Mesenchymal stem cell (in vitro differentiated cells and primary cell): ENCODE measurements around the gene MICALL1.

Experiments used
- DNase-seq: peaks from one replicate; pipeline ENCODE4 v3.0.0-alpha.2; 2013
- H2AFZ ChIP-seq: one replicate; pipeline ENCODE4 v1.6.1; 2013; ENCODE audit warnings: low read depth, mild to moderate bottlenecking, control low read depth, inconsistent platforms, low read length, moderate library complexity
- H2AK5ac ChIP-seq: 2 replicates; pipeline ENCODE4 v1.6.1; 2013; ENCODE audit warnings: low read length, moderate library complexity, mild to moderate bottlenecking, inconsistent platforms; ENCODE audit not compliant: severe bottlenecking
- H2BK120ac ChIP-seq: one replicate; pipeline ENCODE4 v1.6.1; 2013; ENCODE audit warnings: low read depth, mild to moderate bottlenecking, inconsistent platforms, low read length, moderate library complexity
- H2BK12ac ChIP-seq, 2 experiments: one replicate each; pipeline ENCODE4 v1.6.1; 2013; ENCODE audit warnings: inconsistent platforms in 2 of 2, low read length in 2 of 2, mild to moderate bottlenecking in 2 of 2, moderate library complexity in 2 of 2, control low read depth in 1 of 2
- H2BK15ac ChIP-seq: one replicate; pipeline ENCODE4 v1.6.1; 2013; ENCODE audit warnings: mild to moderate bottlenecking, low read depth, inconsistent platforms; ENCODE audit not compliant: poor library complexity, severe bottlenecking
- H2BK5ac ChIP-seq: 2 replicates; pipeline ENCODE4 v1.6.1; 2013; ENCODE audit warnings: low read depth, mild to moderate bottlenecking, low read length, control low read depth, inconsistent platforms; ENCODE audit not compliant: poor library complexity, severe bottlenecking
- H3K14ac ChIP-seq, 2 experiments: one replicate each; pipeline ENCODE4 v1.6.1; 2013; ENCODE audit warnings: inconsistent platforms in 2 of 2, low read length in 2 of 2, control low read depth in 1 of 2, mild to moderate bottlenecking in 1 of 2, moderate library complexity in 1 of 2
- H3K18ac ChIP-seq, 2 experiments: one replicate each; pipeline ENCODE4 v1.6.1; 2013; ENCODE audit warnings: inconsistent platforms in 2 of 2, low read length in 2 of 2, control low read depth in 1 of 2, low read depth in 1 of 2, mild to moderate bottlenecking in 1 of 2
- H3K23ac ChIP-seq, 2 experiments: one replicate each; pipeline ENCODE4 v1.6.1; 2013; ENCODE audit warnings: inconsistent platforms in 2 of 2, low read length in 2 of 2, mild to moderate bottlenecking in 2 of 2, moderate library complexity in 2 of 2, control low read depth in 1 of 2
- H3K27ac ChIP-seq: 2 replicates; pipeline ENCODE4 v1.5.1; 2013; ENCODE audit warnings: mild to moderate bottlenecking, moderate library complexity, low read length, control low read depth, inconsistent platforms; ENCODE audit not compliant: poor library complexity, severe bottlenecking
- H3K27me3 ChIP-seq, 2 experiments: 2 replicates each; pipeline versions ENCODE4 v1.6.1 to v1.7.0; 2013; ENCODE audit warnings: low read length in 2 of 2, mild to moderate bottlenecking in 2 of 2, moderate library complexity in 2 of 2, control low read depth in 1 of 2, inconsistent platforms in 1 of 2; ENCODE audit not compliant: control insufficient read depth in 1 of 2, insufficient read depth in 1 of 2
- H3K36me3 ChIP-seq, 2 experiments: 2 replicates each; pipeline versions ENCODE4 v1.6.1 to v1.7.0; 2013; ENCODE audit warnings: low read length in 2 of 2, control low read depth in 1 of 2, inconsistent platforms in 1 of 2, low read depth in 1 of 2, mild to moderate bottlenecking in 1 of 2; ENCODE audit not compliant: insufficient read depth in 2 of 2, control insufficient read depth in 1 of 2
- H3K4ac ChIP-seq, 2 experiments: one replicate each; pipeline ENCODE4 v1.6.1; 2013; ENCODE audit warnings: inconsistent platforms in 2 of 2, low read length in 2 of 2, mild to moderate bottlenecking in 2 of 2, moderate library complexity in 2 of 2, control low read depth in 1 of 2, low read depth in 1 of 2
- H3K4me1 ChIP-seq: 2 replicates; pipeline ENCODE4 v1.6.1; 2013; ENCODE audit warnings: low read depth, low read length, control low read depth; ENCODE audit not compliant: control insufficient read depth, insufficient read depth
- H3K4me2 ChIP-seq: 2 replicates; pipeline ENCODE4 v1.6.1; 2013; ENCODE audit warnings: low read length, mild to moderate bottlenecking, inconsistent platforms; ENCODE audit not compliant: poor library complexity, severe bottlenecking
- H3K4me3 ChIP-seq, 2 experiments: 2 replicates each; pipeline versions ENCODE4 v1.5.1 to v1.7.0; 2013; ENCODE audit warnings: low read length in 2 of 2, mild to moderate bottlenecking in 2 of 2, control low read depth in 1 of 2, low read depth in 1 of 2; ENCODE audit not compliant: insufficient read depth in 1 of 2
- H3K79me1 ChIP-seq: replicated peaks from 2 replicates; pipeline ENCODE4 v1.6.1; 2013; ENCODE audit warnings: mild to moderate bottlenecking, control low read depth, low read length, inconsistent platforms; ENCODE audit not compliant: poor library complexity, severe bottlenecking
- H3K9ac ChIP-seq: 2 replicates; pipeline ENCODE4 v1.7.0; 2013; ENCODE audit warnings: mild to moderate bottlenecking, low read length, moderate library complexity
- H3K9me3 ChIP-seq: 2 replicates; pipeline ENCODE4 v1.7.0; 2013; ENCODE audit warnings: mild to moderate bottlenecking, low read length; ENCODE audit not compliant: control insufficient read depth
- H4K8ac ChIP-seq: one replicate; pipeline ENCODE4 v1.6.1; 2013; ENCODE audit warnings: inconsistent platforms, mild to moderate bottlenecking, low read length, moderate library complexity
- H4K91ac ChIP-seq: one replicate; pipeline ENCODE4 v1.6.1; 2013; ENCODE audit warnings: mild to moderate bottlenecking, low read length, inconsistent platforms
- WGBS: methylation state at CpG from one replicate; pipeline ENCODE4 v1.1.7; 2013; ENCODE audit warnings: mixed read lengths; 5-methylcytosine and 5-hydroxymethylcytosine counted together

MICALL1 gene

GRCh38 chr22:37982938-37983859, 77.1 kb downstream of the MICALL1 start:
- no peak overlapping the region for H3K18ac ChIP-seq
- peaks cover 0 to 35% of the 10 kb centered on the region in 2 experiments for H3K27me3 ChIP-seq
- H2BK12ac ChIP-seq: no peak overlapping the region
- peak overlapping the region in 1 of 2 experiments; percentile 91 for H3K23ac ChIP-seq
- no peaks in the 10 kb centered on the region for H3K79me1 ChIP-seq
- H3K4me1 ChIP-seq: peaks cover 4% of the 10 kb centered on the region
- H3K9me3 ChIP-seq: no peaks in the 10 kb centered on the region
- no peak overlapping the region for H3K4me2 ChIP-seq
- 14% methylated on average over 72 of the region's 84 CpGs for WGBS
- no peak overlapping the region for H2AK5ac ChIP-seq
- no peak overlapping the region for H2BK5ac ChIP-seq
- DNase-seq: no peak
- H2AFZ ChIP-seq: no peak overlapping the region
- no peak overlapping the region for H3K9ac ChIP-seq
- no peak overlapping the region for H3K4me3 ChIP-seq
- H3K14ac ChIP-seq: peak overlapping the region in 1 of 2 experiments; percentile 62
- peak overlapping the region; percentile 24 for H4K91ac ChIP-seq
- peaks cover 0 to 37% of the 10 kb centered on the region in 2 experiments for H3K36me3 ChIP-seq
- H3K27ac ChIP-seq: no peak overlapping the region
- no peak overlapping the region for H2BK15ac ChIP-seq
- no peak overlapping the region for H2BK120ac ChIP-seq
- H3K4ac ChIP-seq: no peak overlapping the region
- peak overlapping the region; percentile 64 for H4K8ac ChIP-seq

GRCh38 chr22:37983860-37984791, 78.0 kb downstream of the MICALL1 start, which contains the start of gene SOX10:
Gene SOX10 (minus strand): TSS chr22:37984555. CDS start chr22:37983784, 771 bp downstream.
- Histone ChIP-seq H2BK12ac (no peak within 1 kb of the TSS), H3K9ac (no peak within 1 kb of the TSS), H2AK5ac (no peak within 1 kb of the TSS), H3K36me3 (peaks cover 0 to 35% of the 10 kb centered on the region in 2 experiments), H4K91ac (no peak within 1 kb of the TSS), H3K27ac (no peak within 1 kb of the TSS), H3K14ac (peak within 1 kb of the TSS in 1 of 2 experiments; percentile 62), H3K4ac (no peak within 1 kb of the TSS), H3K4me1 (peaks cover 4% of the 10 kb centered on the region), H3K4me2 (no peak within 1 kb of the TSS), H3K27me3 (peaks cover 0 to 35% of the 10 kb centered on the region in 2 experiments), H2BK5ac (no peak within 1 kb of the TSS), H3K4me3 (no peak within 1 kb of the TSS), H2BK15ac (no peak within 1 kb of the TSS), H3K23ac (peak within 1 kb of the TSS in 1 of 2 experiments; percentile 91), H4K8ac (peak within 1 kb of the TSS; percentile 64), H2BK120ac (no peak within 1 kb of the TSS), H3K79me1 (no peaks in the 10 kb centered on the region), H3K18ac (no peak within 1 kb of the TSS), H2AFZ (no peak within 1 kb of the TSS), H3K9me3 (no peaks in the 10 kb centered on the region)
- DNase-seq: no peak
- WGBS: 14% methylated on average over 19 of the region's 42 CpGs

GRCh38 chr22:37985050-37985585, 79.0 kb downstream of the MICALL1 start:
- no peak overlapping the region for H3K4me2 ChIP-seq
- H3K27me3 ChIP-seq: peaks cover 0 to 35% of the 10 kb centered on the region in 2 experiments
- no peak overlapping the region for H2AFZ ChIP-seq

More at GRCh38 chr22:37985050-37985585, 79.0 kb downstream of the MICALL1 start:
- Histone ChIP-seq H3K36me3 (peaks cover 0 to 30% of the 10 kb centered on the region in 2 experiments), H3K18ac (no peak overlapping the region), H3K27ac (no peak overlapping the region), H2BK12ac (no peak overlapping the region), H3K14ac (no peak overlapping the region), H2BK5ac (no peak overlapping the region), H4K8ac (no peak overlapping the region), H3K4me3 (no peak overlapping the region), H3K9me3 (no peaks in the 10 kb centered on the region), H3K4ac (no peak overlapping the region), H3K9ac (no peak overlapping the region), H2BK120ac (no peak overlapping the region), H4K91ac (no peak overlapping the region), H3K23ac (no peak overlapping the region), H3K4me1 (peaks cover 4% of the 10 kb centered on the region), H3K79me1 (no peaks in the 10 kb centered on the region), H2BK15ac (no peak overlapping the region), H2AK5ac (no peak overlapping the region)
- DNase-seq: no peak
- 79% methylated on average over 8 of the region's 9 CpGs for WGBS
